COLO668 (cell line): Measurements from ENCODE around the gene TARS1.
A peak's percentile ranks its signal among the peaks of the same experiment; 100 is the strongest.

Source experiments
- DNase-seq: peaks from one replicate; lab custom pipeline; 2025; ENCODE audit not compliant: unreplicated experiment; lab: John Stamatoyannopoulos, UW

Gene TARS1

DNA sequence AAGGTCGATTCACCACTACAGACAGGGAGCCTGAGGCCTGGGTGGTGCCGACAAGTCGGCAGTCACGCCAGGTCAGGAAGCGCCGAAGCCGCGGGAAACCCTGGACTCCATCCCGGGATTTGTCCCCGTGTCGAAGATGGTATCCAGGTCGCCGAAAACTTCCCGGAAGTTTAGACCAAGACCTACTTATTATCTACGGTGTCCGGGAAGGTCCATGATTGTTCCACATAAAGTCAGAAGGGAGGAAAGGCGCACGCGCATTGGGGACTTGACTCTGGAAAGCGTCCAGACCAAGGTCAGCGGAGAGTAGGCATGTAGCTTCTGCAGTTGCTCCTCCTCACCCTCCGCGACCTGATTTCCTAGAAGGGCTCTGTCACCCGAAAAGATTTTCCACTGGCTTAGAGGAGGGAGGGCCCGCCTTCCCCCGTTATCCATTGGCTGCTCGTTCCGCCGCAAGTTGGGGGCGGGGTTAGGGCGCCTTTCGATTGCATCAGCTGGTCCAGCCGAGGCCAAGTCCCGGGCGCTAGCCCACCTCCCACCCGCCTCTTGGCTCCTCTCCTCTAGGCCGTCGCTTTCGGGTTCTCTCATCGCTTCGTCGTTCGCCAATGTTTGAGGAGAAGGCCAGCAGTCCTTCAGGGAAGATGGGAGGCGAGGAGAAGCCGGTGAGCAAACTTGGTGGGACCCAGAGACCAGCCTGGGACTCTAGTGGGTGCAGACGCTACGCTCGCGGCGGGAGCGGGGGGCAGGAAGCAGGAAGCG is at the start of gene TARS1:
TARS1 (plus strand) TSS at position 484 of the 759 bp plus-strand sequence; CDS start at position 606, 122 bp downstream.
- peak; percentile 99 for DNase-seq

DNA sequence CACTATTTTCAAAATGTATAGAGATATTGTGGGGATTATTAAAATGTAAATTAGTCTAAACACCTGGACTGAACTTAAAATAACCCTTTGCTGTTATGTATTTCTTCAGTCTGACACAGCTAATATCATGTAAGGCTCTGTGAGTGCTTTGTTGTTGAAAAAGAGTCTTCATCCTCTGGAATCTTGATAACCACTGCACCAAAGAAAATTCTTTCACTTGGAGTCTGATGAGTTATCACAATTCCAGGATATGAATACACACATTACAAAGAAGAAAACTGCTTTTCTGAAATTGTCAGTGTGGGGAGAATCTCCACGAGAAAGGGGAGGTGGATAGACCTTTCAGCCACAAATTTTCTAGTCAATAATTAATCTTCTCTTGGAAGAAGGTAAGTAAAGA is 42.3 kb upstream of the TARS1 start:
- DNase-seq, result no peak

DNA sequence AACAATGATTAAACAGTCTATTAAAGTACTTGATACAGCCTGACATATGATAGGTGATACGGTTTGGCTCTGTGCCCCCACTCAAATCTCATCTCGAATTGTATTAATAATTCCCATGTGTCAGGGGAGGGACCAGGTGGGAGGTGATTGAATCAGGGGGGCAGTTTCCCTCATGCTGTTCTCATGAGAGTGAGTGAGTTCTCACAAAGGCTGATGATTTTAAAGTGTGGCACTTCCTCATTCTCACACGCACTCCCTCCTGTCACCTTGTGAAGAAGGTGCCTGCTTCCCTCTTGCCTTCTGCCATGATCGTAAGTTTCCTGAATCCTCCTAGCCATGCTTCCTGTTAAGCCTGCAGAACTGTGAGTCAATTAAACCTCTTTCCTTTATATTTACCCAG is 40.1 kb upstream of the TARS1 start:
- DNase-seq, result no peak

DNA sequence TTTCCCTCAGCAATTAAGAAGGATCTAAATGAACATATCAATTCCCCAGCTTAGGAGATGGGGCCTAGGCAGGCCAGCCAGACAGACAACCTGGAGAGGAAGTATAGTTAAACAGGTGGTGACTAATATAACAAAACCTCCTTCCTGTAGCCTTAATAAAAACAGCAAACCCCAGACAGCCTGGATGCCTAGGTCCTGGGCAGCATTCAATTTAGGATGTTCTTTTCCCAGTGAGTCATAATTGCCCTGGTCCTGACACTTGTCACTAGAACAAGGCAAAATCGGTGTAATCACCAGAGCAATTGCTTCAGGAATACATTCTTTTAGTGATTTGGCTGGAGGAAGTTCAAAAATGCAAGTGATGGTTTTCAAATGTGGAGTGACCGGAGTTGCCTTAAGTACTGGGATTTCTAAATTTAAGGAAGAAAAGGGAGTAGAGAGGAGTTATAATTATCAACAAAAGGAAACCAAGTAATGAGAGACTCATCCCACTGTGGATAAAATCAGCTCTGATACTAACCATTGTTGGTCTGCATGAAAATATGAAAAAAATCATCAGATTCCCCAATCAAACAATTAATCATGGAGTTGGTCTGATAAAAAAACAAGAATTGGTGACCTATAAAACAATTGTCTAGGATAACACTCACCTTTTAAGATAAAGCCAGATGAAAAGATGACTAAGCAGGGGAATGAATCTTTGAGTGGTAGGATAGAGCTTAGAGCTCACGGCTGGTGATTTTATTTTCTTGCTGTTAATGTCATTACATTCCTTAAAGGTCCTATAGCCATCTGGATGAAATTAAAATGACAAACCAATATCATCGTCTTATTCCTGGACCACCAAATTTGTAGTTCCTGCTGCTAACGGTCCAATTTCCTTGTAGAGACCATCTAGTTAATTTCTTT is 39.0 kb upstream of the TARS1 start:
- DNase-seq, result no peak

DNA sequence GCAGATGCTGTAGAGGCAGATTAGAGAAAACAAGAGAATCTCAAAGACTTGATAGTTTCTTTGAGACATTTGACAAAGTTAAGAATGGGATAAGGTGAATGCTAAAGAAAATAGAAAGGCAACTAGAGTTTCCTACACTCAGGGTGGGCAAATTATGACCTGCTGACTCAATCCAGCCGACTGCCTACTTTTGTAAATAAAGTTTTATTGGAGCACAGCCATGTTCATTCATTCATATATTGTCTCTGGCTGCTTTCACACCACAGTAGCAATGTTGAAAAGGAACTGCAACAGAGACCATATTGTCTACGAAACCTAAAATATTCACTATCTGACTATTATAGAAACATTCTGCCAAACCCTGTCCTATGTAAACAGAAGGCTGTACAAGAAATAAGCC is 37.6 kb upstream of the TARS1 start:
- DNase-seq, result no peak

DNA sequence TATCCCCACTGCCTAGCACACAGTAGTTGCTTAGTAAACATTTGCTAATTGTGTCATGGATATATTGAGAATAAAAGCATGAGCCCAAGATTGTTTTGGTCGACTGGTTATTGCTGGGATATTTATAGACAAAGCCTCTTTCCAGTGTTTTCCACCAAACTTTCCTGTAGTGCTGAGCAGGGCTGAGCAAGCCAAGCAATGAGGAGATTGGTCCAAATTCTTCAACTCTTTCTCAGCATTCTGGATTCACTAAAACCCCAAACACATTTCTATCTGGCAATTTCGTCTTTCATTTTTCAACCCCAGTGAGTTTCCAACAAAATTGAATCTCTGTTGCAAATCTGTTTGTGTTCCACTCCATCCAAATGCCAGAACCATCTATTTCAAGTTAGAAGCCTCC is 31.9 kb upstream of the TARS1 start:
- DNase-seq, result no peak

DNA sequence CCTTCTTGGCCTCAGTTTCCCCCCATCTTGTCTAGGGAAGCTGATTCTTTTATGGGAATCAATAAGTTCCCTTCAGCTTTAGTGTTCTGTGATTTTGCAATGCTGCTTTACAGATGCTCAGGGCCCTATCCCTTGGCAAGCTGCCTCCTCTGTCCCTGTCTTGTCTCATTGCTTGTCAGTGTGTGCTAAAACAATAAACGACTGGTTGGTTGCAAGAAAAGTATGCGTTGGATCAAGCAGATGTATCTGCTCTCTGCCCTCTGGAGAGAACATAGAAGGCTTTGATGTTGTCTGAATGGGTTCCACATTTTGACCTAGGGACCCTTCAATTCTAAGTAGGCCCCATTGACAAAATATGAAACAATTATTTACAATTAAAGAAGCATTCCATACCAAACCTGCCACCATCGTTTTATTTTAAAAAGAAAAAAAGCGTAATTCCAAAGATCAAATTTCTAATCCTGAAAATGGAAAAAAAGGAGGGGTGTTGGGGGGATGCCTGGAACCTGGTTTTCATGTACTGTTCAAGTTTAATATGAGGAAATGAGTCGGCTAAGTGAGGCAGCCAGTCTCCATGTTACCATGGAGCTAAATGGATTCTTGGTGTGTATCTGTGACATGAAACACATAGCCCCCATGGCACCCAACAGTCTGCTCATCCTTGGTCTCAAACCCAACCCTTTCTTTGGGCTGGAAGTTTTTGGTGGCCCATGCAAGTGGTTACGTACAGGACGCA is 31.2 kb upstream of the TARS1 start:
- no peak for DNase-seq

DNA sequence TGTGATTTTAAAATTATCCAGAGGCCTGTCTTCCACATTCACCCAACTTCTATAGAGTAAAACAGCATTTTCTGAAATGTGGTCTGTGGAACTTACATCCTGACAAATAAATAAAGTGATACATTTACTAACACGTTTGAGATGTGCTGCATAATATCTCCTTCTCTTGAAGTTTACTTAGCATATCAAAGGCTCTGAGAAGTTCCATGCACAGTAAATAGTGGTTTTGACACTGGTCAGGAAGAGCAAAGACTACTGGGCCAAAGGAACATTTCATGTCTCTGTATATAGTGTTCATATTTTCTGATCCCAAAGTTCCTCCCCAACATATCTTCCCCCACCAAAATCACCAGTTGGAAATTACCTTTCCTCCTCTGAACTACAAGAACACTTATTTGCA is 30.5 kb upstream of the TARS1 start:
- no peak for DNase-seq

DNA sequence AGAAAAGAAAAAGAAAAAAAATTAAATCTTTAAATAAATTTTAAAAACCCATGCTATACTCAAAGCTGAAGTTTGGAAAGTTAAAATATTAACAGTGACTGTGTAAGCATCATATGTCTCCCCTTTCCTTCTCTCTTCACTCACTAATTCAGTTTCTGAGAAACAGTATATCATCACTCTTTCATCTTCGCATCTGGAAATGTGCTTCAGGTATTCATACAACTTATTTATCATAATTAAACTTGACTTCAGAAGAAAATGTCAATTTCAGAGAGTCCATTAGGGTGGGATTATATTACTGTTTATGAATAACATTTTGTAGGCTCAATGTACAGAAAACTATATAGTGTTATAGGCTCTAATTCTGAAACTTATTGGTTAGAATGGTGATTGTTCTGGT is 29.3 kb upstream of the TARS1 start:
- DNase-seq, result no peak

DNA sequence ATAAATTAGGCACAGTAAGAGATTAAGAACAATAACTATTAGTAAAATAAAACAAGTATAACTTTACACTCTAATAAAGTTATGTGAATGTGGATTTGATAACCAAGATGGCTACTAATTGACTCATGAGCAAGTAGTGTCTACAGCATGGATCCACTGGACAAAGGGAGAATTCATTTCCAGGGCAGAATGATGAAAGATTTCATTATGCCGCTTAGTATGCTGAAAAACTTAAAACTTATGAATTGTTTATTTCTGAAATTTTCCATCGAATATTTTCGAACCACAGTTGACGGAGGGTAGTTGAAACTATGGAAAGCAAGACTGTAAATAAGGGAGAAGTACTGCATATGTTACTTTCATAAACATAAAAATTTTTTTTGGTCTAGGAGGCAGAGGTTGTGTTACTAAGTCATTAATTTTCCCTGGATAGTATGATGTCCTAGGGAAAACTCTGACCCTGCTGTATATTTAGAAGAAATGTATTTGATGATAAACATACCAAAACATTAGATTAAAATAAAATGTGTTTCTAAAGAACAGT is 24.9 kb upstream of the TARS1 start:
- DNase-seq, result no peak

DNA sequence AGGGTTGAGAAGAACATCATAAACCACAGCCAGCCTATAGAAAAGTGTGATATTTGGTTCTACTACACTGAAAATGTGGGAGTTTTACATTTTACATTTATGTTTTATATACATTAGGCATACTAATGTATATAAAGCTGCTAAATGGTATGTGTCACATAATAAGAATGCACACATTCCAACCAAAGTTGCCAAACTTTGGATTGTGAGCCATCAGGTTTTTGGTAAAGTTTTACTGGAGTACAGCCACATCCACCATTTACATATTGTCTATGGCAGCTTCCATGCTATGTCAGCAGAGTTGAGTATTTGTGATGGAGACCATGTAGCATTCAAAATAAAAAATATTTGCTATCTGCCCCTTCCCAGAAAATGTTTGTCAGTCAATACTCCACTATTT is 23.1 kb upstream of the TARS1 start:
- no peak for DNase-seq

DNA sequence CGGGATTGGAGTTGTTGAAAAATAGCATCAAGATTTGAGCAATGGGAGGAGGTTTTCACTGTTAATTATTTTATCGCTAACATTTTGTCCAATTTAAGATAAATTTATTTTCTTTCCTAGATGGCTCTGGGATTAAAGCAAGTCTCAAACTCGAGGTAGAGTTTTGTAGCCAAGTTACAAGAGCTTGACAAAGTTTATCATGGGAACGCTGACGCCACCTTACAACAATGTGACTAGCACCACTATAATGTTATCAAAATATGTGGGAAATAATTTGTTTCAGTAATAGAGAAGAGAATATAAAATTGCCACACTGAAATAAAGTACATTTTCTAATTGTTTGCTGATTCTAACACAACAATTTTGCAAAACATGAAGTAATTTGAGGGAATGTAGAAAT is 19.8 kb upstream of the TARS1 start:
- no peak for DNase-seq

DNA sequence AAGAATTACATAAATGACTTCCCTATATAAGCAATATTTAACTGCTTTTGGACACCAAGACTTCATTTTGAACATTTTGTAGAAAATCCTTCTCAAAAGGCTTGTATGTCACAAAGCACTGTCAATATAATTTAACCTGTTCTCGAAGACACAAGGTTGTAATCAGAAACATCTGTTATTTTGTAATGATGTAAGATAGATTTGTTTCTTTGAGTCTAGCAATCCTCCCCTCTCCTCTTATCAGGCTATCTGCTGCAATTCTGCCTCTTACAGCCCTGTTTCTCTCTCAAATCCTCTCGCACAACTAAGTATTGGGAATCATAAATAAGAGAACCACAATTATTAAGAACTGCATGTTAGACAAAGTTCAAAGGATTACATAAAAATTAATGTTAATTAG is 18.6 kb upstream of the TARS1 start:
- DNase-seq, result no peak

DNA sequence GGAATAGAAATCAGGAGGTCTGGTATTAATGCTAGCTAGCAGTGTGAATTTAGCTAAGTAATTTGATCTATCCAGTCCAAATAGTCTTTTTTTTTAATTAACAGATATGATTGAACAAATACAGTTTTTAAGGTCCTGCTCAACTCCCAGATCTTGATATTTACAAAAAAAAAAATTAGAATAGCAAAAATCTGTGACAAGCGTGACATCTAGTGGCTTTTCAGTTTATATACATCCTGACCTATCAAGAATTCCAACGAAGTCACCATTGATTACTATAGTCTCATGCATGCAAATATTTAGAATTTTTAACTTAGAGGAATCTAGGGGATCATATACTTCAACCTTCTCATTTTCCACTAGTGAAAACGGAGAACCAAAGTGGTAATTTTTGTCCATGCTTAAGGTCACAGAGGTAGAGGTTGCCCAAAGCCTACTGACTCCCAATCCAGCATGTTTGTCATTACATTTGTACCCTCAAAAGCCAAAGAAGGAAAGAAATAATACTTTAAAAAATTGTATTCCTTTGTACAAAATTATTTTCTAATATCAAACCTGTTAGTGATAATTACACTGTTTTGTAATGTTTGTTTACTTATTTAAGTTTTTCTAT is 17.6 kb upstream of the TARS1 start:
- no peak for DNase-seq

DNA sequence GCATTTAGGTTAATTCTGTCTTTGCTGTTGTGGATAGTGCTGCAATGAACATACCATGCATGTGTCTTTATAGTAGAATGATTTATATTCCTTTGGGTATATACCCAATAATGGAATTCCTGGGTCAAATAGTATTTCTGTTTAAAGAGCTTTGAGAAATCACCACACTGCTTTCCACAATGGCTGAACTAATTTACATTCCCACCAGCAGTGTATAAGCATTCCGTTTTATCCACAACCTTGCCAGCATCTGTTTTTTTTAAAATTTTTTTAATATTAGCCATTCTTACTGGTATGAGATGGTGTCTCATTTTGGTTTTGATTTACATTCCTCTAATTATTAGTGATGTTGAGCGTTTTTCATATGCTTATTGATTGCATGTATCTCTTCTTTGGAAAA is 15.5 kb upstream of the TARS1 start:
- no peak for DNase-seq

DNA sequence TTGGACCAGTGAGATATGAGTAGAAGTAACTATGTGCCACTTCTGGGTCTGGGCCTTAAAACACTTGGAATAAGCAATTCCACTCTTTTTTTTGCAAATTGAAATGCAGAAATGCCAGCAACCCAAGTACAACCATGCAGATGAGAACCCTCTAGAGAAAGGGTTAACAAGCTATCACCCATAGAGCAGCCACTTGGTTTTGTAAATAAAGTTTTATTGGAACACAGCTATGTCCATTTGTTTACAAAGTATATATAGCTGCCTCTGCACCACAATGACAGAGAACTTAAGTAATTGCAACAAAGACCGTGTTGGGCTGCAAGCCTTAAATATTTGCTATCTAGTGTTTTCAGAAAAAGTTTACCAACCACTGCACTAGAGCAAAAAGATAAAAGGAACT is 9.8 kb upstream of the TARS1 start:
- DNase-seq, result no peak

DNA sequence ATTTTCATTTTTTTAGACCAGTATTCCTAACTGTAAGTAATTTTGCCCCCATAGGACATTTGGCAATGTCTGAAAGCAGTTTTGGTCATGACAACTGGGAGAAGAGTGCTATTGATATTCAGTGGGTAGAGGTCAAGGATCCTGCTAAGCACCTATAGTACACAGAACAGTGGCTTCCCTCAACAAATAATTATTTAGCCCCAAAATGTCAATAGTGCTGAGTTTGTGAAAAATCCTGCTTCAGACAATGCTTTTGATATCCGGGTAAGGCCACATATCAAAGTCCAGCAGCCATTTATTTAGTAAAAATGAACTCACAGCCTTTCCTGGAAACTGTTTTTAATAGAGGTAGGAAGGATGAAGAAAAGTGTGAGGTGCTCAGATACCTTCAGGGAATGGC is 8.1 kb upstream of the TARS1 start:
- no peak for DNase-seq

DNA sequence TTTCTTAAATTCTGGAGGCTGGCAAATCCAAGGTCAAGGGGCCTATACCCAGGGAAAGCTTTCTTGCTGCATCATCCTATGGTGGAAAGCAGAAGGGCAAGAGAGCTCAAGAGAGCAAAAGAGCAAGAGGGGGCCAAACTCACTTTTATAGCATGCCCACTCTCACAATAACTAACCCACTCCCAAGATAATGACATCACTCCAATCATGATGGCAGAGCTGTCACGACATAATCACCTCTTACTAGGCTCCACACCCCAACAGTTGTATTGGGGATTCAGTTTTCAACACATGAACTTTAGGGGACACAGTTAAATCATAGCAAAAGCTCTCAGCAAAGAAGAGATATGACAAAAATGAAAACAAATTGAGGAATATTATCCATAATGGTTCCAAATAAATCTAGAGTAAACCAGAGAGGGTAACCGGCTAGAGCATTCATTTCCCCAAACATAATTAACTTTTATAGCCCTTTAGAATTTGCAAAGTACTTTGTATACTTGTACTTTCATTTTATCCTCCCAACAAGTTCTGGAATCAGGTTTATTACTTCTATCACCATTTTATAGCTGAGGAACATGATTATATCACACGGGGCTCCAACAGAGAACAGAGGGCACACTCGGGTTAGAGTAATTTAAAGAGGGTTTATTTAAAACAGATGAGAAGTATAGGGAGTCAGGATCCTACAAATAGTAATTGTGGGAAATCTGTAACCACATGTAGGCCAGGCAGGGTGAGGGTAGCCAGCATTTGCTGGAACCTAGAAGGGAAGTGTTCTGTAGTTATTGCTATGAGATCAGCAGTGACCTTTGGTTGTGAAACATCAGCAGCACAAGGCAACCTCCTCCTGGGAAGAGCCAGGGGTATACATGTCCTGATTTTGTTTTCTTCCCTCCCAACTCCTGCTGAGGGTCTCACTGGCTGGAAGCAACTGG is 7.2 kb upstream of the TARS1 start:
- DNase-seq, result no peak

DNA sequence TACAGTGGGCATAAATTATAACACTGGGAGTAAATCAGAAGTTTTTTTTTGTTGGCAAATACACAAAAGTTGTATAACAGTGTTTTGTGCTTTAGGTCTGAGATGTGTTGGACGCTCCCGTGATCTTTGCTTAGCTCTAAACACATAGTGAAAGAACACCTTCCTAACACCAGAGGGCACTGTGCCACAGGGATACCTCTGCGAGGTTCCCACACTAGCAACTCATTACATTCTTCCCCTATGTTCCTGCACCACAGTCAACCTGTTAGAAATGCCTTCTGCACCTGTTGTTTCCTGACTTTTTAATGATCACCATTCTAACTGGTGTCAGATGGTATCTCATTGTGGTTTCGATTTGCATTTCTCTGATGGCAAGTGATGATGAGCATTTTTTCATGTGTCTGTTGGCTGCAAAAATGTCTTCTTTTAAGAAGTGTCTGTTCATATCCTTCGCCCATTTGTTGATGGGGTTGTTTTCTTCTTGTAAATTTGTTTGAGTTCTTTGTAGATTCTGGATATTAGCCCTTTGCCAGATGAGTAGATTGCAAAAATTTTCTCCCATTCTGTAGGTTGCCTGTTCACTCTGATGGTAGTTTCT is 4.8 kb upstream of the TARS1 start:
- DNase-seq, result peak; percentile 75
